Measurements from ENCODE around the gene POLD4. TPM values are rescaled to one million over a fixed set of nuclear protein-coding genes. Genes with fewer than 3 reads are reported as not detected.

Gene POLD4
- total and polyA plus RNA-seq, 5 donors = 53.8 to 124 (median 67.1) TPM

DNA sequence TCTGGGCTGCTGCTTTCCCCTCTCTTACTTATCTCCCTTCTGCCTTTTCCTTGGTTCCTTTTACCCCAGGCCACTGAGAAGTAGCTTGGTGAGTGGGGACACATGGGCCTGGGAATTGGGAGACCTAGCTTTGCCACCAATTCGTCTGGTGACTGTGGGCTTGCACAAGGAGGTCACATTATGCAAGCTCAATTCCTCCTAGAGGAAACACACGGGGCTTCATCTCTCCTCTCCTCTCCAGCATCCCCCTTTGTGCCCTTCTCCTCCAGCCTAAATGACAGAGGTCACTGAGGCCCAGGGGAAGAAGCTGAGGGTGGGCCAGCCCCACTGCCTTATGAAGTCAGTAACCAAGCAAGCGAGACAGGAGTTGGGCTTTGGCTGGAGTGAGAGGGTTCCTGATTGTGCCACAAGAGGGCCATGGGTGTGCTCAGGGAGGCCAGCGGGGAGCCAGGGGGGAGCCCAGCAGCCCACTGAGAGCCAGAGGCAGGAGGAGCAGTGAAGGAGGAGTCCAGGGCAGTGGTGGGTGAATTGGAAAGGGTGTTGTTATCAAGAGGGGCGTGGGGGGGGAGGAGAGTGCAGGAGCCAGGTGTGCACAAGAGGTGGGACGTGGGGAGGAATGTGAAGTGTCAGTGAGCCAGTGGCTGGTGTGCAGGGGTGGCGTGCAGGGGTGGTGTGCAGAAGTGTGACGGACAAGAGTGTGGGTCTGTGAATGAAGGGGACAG is 18.0 kb upstream of the POLD4 start:
- intact Hi-C loops (cut with DNase I) = no loop called here
- WGBS = 42% methylated on average over 8 of the region's 8 CpGs
- peaks cover 25% of the 10 kb centered on the region for H3K4me1 ChIP-seq (ENCODE audit: control insufficient read depth, insufficient read depth, low read length)

DNA sequence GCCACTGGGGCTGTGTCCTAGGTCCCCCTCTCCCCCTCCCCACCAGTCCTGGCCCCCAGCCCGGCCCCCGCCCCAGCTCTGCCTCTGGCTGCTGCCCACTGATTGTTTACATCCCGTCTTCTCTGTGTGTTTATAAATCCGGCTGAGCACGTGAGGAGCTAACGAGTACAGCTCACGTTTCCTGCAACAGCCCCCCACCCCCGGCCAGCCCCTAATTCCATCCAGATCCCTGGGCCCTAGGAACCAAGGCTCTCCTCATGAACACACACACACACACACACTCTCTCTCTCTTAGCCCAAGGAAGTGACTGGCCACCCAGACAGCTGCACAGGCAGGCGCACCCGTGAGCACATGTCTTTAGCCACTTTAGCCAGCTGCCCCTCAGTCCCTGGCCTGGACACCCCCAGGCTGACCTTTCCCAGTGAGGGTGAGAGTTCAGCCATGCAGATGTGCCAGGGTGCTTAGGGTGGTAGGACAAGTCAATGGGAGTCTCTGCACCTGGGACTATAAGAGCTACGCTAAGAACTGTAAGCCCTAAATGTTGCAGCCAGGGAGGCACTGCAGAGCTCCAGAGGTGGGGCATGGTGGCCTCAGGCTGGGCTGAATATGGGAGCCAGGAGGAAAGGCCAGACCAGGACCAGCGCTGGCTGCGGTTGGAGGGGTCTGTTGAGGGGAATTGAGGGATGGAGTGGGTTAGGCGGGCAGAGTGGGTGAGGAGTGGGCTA is 17.2 kb upstream of the POLD4 start:
- DNase-seq = no peak
- Histone ChIP-seq H3K4me3 (ENCODE audit: low read length) (no peak overlapping the region), H3K27ac (ENCODE audit: low read length) (no peak overlapping the region), H3K27me3 (ENCODE audit: control insufficient read depth, insufficient read depth) (no peaks in the 10 kb centered on the region), H3K4me1 (ENCODE audit: control insufficient read depth, insufficient read depth, low read length) (peaks cover 27% of the 10 kb centered on the region), H3K9me3 (ENCODE audit: control insufficient read depth, low read length) (no peaks in the 10 kb centered on the region)
- WGBS = 55% methylated on average over 14 of the region's 14 CpGs
- no peak for ATAC-seq
- intact Hi-C loops (cut with DNase I) = no loop called here

More for the DNA sequence above, 18.0 kb upstream of the POLD4 start:
- Histone ChIP-seq H3K9me3 (ENCODE audit: control insufficient read depth, low read length) (no peaks in the 10 kb centered on the region), H3K27me3 (ENCODE audit: control insufficient read depth, insufficient read depth) (no peaks in the 10 kb centered on the region), H3K4me3 (ENCODE audit: low read length) (no peak overlapping the region), H3K27ac (ENCODE audit: low read length) (no peak overlapping the region)
- DNase-seq (peak in 2 of 3 donors; percentile 74 to 76), ATAC-seq (peak in 1 of 2 donors; percentile 9)

DNA sequence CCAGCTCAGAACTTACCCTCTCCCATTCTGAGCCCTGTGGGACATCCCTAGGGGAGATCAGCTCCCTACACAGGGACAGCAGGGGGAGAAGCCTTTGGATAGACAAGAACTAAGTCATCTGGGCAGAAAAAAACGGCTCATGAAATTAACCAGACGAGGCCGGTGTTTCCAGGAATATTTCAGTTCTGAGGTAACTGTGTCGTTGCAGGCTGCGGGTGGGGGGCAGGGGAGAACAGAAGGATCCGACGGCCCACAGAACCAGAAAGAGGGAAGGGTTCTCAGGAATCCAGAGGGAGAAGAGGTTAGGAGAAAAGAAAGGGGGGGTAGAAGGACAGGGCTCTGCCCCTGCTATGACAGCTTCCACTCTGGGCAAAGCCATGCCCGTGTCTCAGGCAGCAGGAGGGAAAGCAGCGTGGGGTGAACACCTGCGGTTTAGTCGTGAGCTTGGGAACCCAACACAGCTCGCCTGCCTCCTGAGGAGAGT is 16.5 kb upstream of the POLD4 start:
- ATAC-seq (no peak), DNase-seq (no peak)
- Histone ChIP-seq H3K9me3 (ENCODE audit: control insufficient read depth, low read length) (no peaks in the 10 kb centered on the region), H3K4me1 (ENCODE audit: control insufficient read depth, insufficient read depth, low read length) (peaks cover 27% of the 10 kb centered on the region), H3K27ac (ENCODE audit: low read length) (no peak overlapping the region), H3K27me3 (ENCODE audit: control insufficient read depth, insufficient read depth) (no peaks in the 10 kb centered on the region), H3K4me3 (ENCODE audit: low read length) (no peak overlapping the region)
- intact Hi-C loops (cut with DNase I) = no loop called here
- WGBS = 49% methylated on average over 12 of the region's 12 CpGs

DNA sequence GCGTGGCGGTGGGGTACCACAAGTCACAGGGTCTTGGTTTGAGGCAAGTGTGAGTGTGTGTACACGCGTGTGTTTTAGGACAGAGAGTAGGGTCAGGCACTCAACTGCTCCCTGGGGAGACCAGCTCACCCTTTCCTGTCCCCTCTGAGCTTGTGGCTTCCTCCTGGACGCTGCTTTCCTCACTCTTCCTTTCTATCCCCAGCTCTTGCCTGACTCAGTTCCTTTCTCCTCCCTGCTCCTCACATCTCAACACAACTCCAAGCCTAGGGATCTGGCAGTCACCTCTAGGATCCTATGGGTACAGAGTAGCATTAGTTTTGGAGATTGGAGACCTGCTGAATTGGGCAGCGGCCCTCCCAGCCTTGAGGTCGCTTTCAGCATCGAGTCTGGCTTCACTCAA is 15.9 kb upstream of the POLD4 start:
- Histone ChIP-seq H3K4me3 (ENCODE audit: low read length) (no peak overlapping the region), H3K9me3 (ENCODE audit: control insufficient read depth, low read length) (no peaks in the 10 kb centered on the region), H3K27me3 (ENCODE audit: control insufficient read depth, insufficient read depth) (no peaks in the 10 kb centered on the region), H3K27ac (ENCODE audit: low read length) (no peak overlapping the region), H3K4me1 (ENCODE audit: control insufficient read depth, insufficient read depth, low read length) (peaks cover 27% of the 10 kb centered on the region)
- ATAC-seq = no peak
- intact Hi-C loops (cut with DNase I) = no loop called here
- no peak for DNase-seq
- WGBS = 84% methylated on average over 8 of the region's 8 CpGs

DNA sequence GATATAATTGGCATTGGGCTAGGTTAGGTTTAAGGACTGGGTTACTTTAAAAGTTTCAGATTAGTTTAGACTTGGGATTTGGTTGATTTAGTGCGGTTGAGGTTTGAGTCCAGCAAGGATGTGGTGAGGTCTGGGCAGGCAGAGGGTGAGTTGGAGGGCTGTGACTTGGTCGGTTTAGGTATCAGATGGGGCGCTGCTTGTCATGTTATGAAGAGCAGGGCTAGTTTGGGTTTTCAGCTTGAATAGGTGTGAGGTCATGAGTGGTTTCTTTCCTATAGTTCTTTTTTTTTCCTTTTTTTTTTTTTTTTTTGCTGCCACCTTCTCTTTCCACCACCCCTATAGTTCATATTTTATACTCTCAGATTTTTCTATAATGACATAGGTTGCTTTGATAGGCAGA is 15.3 kb upstream of the POLD4 start:
- intact Hi-C loops (cut with DNase I) = no loop called here
- no peak overlapping the region for H3K27ac ChIP-seq (ENCODE audit: low read length)
- WGBS = 84% methylated on average over 3 of the region's 3 CpGs
- no peak for ATAC-seq
- no peaks in the 10 kb centered on the region for H3K9me3 ChIP-seq (ENCODE audit: control insufficient read depth, low read length)
- no peak for DNase-seq
- peaks cover 27% of the 10 kb centered on the region for H3K4me1 ChIP-seq (ENCODE audit: control insufficient read depth, insufficient read depth, low read length)
- H3K27me3 ChIP-seq (ENCODE audit: control insufficient read depth, insufficient read depth) = no peaks in the 10 kb centered on the region
- no peak overlapping the region for H3K4me3 ChIP-seq (ENCODE audit: low read length)

DNA sequence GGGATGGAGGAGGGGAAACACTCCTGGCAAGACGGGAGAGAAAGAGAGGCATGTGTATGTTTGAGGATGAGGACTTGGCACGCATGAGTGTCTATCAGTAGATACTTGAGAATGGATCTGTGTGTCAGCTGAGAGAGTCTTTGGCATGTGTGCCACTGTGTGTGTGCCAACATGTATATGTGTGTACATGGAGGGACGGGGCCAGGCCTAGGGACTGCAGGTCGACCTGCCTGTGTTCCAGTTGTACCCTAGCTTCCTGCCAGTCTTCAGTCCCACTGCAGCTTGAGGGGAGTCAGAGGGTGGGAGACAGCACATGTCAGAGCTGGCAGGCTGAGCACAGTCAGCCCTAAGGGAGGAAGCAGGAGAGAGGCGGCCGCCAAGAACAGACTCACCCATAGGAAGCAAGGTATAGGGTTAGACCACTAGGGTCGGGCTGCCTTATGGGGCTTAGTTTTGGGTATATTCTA is 14.4 kb upstream of the POLD4 start:
- WGBS = 40% methylated on average over 7 of the region's 7 CpGs
- DNase-seq (peak in 1 of 3 donors; percentile 56), ATAC-seq (peak in 1 of 2 donors; percentile 7)
- no peaks in the 10 kb centered on the region for H3K27me3 ChIP-seq (ENCODE audit: control insufficient read depth, insufficient read depth)
- no peak overlapping the region for H3K4me3 ChIP-seq (ENCODE audit: low read length)
- peak overlapping the region; percentile 24 for H3K27ac ChIP-seq (ENCODE audit: low read length)
- H3K9me3 ChIP-seq (ENCODE audit: control insufficient read depth, low read length) = no peaks in the 10 kb centered on the region
- H3K4me1 ChIP-seq (ENCODE audit: control insufficient read depth, insufficient read depth, low read length) = peaks cover 27% of the 10 kb centered on the region
- intact Hi-C loops (cut with DNase I) = no loop called here

DNA sequence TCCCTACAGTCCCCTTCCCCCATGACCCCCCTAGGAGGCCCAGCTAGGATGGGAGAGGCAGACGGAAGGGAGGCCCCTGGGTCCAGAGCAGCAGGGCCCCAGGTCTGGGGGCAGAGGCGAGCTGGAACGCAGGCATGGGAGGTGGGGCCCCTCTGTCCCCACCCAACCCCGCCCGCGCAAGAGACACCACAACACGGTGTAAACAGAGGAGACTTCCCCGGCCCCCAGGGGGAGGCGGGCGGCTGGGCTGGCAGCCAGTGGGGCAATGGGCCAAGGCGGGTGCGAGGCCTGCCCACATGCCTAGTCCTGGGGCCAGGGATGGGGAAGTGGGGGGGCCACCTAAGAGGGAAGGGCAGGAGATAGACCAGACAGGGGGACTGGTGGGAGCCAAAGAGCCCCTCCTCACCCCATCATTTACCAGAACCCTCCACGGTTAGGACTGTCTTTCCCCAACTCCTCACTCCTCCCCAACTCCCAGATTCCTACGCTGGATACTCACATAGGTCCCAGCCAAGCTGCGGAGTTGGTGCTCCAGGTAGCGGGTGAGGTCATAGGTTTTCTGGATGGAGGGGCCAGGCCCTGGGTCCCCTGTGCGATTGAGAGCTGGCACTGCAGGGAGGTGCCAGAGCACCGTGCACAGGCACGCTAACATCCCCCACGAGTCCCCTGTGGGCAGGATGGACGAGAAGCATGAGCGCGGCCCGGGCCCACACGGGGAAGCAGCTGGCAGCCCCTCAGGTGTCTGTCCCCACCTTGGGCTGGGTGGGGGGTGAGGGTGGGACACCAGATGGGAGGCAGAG is 13.8 kb upstream of the POLD4 start:
- DNase-seq (peak; percentile 59 to 89 (median 81)), ATAC-seq (peak; percentile 55 to 63)
- no peaks in the 10 kb centered on the region for H3K27me3 ChIP-seq (ENCODE audit: control insufficient read depth, insufficient read depth)
- no peaks in the 10 kb centered on the region for H3K9me3 ChIP-seq (ENCODE audit: control insufficient read depth, low read length)
- H3K27ac ChIP-seq (ENCODE audit: low read length) = peak overlapping the region; percentile 62
- 31% methylated on average over 25 of the region's 25 CpGs for WGBS
- H3K4me3 ChIP-seq (ENCODE audit: low read length) = no peak overlapping the region
- intact Hi-C loops (cut with DNase I) = no loop called here
- peaks cover 27% of the 10 kb centered on the region for H3K4me1 ChIP-seq (ENCODE audit: control insufficient read depth, insufficient read depth, low read length)

DNA sequence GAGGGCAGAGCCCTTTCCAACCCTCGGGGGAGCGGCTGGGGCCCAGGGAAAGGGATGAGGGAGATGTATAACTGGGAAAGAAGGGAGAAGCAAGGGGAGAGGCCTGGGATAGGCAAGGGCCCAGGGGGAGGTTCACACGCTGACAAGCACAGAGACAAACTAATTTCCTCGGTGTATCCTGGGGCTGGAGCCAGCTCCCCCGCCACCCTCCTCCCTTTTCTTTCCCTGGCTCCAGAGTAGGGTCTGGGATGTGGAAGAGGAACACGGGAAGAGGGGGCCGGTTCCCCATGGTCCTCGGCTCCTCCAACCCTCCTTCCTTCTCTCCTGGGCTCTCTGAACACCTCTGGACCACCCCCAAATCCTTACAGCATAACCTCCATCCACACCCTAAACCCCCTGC is 13.2 kb upstream of the POLD4 start:
- H3K4me3 ChIP-seq (ENCODE audit: low read length) = no peak overlapping the region
- H3K4me1 ChIP-seq (ENCODE audit: control insufficient read depth, insufficient read depth, low read length) = peaks cover 21% of the 10 kb centered on the region
- peak overlapping the region; percentile 62 for H3K27ac ChIP-seq (ENCODE audit: low read length)
- WGBS = 14% methylated on average over 8 of the region's 8 CpGs
- no peaks in the 10 kb centered on the region for H3K9me3 ChIP-seq (ENCODE audit: control insufficient read depth, low read length)
- no peaks in the 10 kb centered on the region for H3K27me3 ChIP-seq (ENCODE audit: control insufficient read depth, insufficient read depth)
- DNase-seq (peak in 2 of 3 donors; percentile 76 to 78), ATAC-seq (peak; percentile 53)
- intact Hi-C loops (cut with DNase I) = no loop called here

DNA sequence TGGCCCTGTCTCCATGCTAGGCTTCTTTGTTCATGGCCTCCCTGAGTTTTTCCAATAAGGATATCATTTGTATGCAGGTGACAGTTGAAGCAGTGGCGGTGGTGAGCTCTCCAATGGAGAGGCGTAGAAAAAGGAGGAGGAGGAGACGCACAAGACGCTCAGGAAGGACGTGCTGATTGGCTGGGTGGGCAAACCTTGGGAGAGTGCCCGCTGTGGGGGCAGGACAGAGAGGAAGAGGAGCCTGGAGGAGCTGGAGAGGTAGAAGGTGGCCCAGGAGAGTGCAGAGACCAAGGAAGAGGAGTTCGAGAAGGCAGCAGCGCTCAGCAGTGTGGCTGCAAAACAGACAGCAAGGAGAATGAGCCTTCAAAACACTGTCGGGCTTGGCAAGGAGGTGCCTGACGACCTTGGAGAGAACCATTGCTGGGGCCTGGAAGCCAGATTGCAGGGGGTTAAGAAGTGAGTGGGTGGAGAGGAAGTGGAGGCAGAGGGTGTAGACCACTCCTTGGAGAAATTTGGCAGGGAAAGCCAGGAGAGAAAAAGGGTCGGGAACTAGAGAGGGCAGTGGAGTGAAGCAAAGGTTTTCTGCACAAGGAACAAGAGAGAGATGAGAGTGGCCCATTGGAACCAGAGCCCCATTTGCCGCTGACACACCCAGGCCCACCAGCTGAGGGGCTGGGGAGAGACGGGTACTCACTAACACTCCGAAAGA is 12.5 kb upstream of the POLD4 start:
- DNase-seq (peak in 1 of 3 donors; percentile 66), ATAC-seq (peak in 1 of 2 donors; percentile 9)
- H3K27me3 ChIP-seq (ENCODE audit: control insufficient read depth, insufficient read depth) = no peaks in the 10 kb centered on the region
- intact Hi-C loops (cut with DNase I) = no loop called here
- H3K9me3 ChIP-seq (ENCODE audit: control insufficient read depth, low read length) = no peaks in the 10 kb centered on the region
- H3K4me1 ChIP-seq (ENCODE audit: control insufficient read depth, insufficient read depth, low read length) = peaks cover 18% of the 10 kb centered on the region
- 42% methylated on average over 14 of the region's 14 CpGs for WGBS
- H3K27ac ChIP-seq (ENCODE audit: low read length) = peak overlapping the region; percentile 62
- H3K4me3 ChIP-seq (ENCODE audit: low read length) = no peak overlapping the region
